DMS 273 (cell line): ENCODE data around the gene ATOX1.
"Not testable (repeated sequence)": the region's sequence is repeated elsewhere in the genome, so short reads cannot be mapped to it uniquely, and the experiment has no call there.

ENCODE experiments used
- DNase-seq: peaks from one replicate; lab custom pipeline; 2025; ENCODE audit not compliant: unreplicated experiment; lab: John Stamatoyannopoulos, UW

The ATOX1 gene

GRCh38 chr5:151734064-151734408, 24.4 kb downstream of the ATOX1 start:
- no peak for DNase-seq

GRCh38 chr5:151733358-151734063, 24.9 kb downstream of the ATOX1 start:
- DNase-seq, result no peak

- DNase-seq, result no peak
Observed at GRCh38 chr5:151730381-151730780, 28.1 kb downstream of the ATOX1 start.

- not testable (repeated sequence) for DNase-seq
Observed at GRCh38 chr5:151729597-151729996, 28.8 kb downstream of the ATOX1 start.

- no peak for DNase-seq
Observed at GRCh38 chr5:151724360-151724759, 34.1 kb downstream of the ATOX1 start.

- DNase-seq, result no peak
Observed at GRCh38 chr5:151722546-151722945, 35.9 kb downstream of the ATOX1 start.

- no peak for DNase-seq
Observed at GRCh38 chr5:151721812-151722391, 36.5 kb downstream of the ATOX1 start.

- DNase-seq, result no peak
Observed at GRCh38 chr5:151721087-151721646, 37.3 kb downstream of the ATOX1 start.

GRCh38 chr5:151720215-151720614, 38.2 kb downstream of the ATOX1 start:
- DNase-seq, result no peak

- peak; percentile 73 for DNase-seq
Observed at GRCh38 chr5:151719228-151720000, 39.0 kb downstream of the ATOX1 start.

GRCh38 chr5:151718646-151719045, 39.8 kb downstream of the ATOX1 start:
- DNase-seq, result no peak

- peak; percentile 58 for DNase-seq
Observed at GRCh38 chr5:151718153-151718552, 40.3 kb downstream of the ATOX1 start.

GRCh38 chr5:151717416-151717815, 41.0 kb downstream of the ATOX1 start:
- DNase-seq, result no peak

- no peak for DNase-seq
Observed at GRCh38 chr5:151709109-151709735, 49.2 kb downstream of the ATOX1 start.

- DNase-seq, result no peak
Observed at GRCh38 chr5:151708126-151708525, 50.3 kb downstream of the ATOX1 start.

GRCh38 chr5:151707567-151707966, 50.9 kb downstream of the ATOX1 start:
- peak; percentile 92 for DNase-seq

- no peak for DNase-seq
Observed at GRCh38 chr5:151706906-151707305, 51.5 kb downstream of the ATOX1 start.

- DNase-seq, result no peak
Observed at GRCh38 chr5:151703780-151704179, 54.7 kb downstream of the ATOX1 start.

- peak; percentile 70 for DNase-seq
Observed at GRCh38 chr5:151703227-151703626, 55.2 kb downstream of the ATOX1 start.

- peak; percentile 16 for DNase-seq
Observed at GRCh38 chr5:151700820-151701219, 57.6 kb downstream of the ATOX1 start.

- no peak for DNase-seq
Observed at GRCh38 chr5:151700296-151700695, 58.1 kb downstream of the ATOX1 start.
